Panc1 (cell line): ENCODE data around the gene SMTN. TPM values are rescaled to one million over a fixed set of nuclear protein-coding genes. Genes with fewer than 3 reads are reported as not detected.

Source experiments
- ATAC-seq: fragments of 200-7000 bp; cut with Tn5 transposase; 2 replicates; pipeline ENCODE4 v1.9.1; 2020; ENCODE audit warnings: mild to moderate bottlenecking, moderate library complexity
- BruUV-seq: library from RNA; stranded (reverse); fragments of 400-500 nt; replicated peaks from 2 replicates; lab custom pipeline; 2021; lab: Mats Ljungman, UMichigan
- CTCF ChIA-PET: fragments of 300-600 bp; sonication (Branson Sonifier 250); formaldehyde crosslinking; loops from one replicate; lab custom pipeline; 2022; ENCODE audit warnings: antibody characterized with exemption; lab: Charles Lee
- POLR2A ChIA-PET: fragments of 300-600 bp; sonication (Branson Sonifier 250); formaldehyde crosslinking; loops from one replicate; lab custom pipeline; 2022; ENCODE audit warnings: antibody characterized with exemption; lab: Charles Lee
- DNase-seq: peaks from one replicate; pipeline ENCODE4 v3.0.0-alpha.2; 2010; ENCODE audit warnings: low read depth, low spot score
- H3K27ac ChIP-seq: 2 replicates; pipeline ENCODE4 v1.5.1; 2011; ENCODE audit warnings: mild to moderate bottlenecking, low read length, inconsistent platforms
- H3K27me3 ChIP-seq: fragments of 200-500 bp; sonication (Bioruptor generic); 2 replicates; pipeline ENCODE4 v1.6.0; 2014; ENCODE audit warnings: low read length, inconsistent platforms; ENCODE audit not compliant: control insufficient read depth, insufficient read depth
- H3K36me3 ChIP-seq: fragments of 200-500 bp; sonication (Bioruptor generic); 2 replicates; pipeline ENCODE4 v1.5.1; 2014; ENCODE audit warnings: inconsistent platforms, mild to moderate bottlenecking, low read length, moderate library complexity; ENCODE audit not compliant: control insufficient read depth, insufficient read depth
- H3K4me1 ChIP-seq: 2 replicates; pipeline ENCODE4 v1.5.1; 2011; ENCODE audit warnings: inconsistent platforms, mild to moderate bottlenecking, low read length, moderate library complexity; ENCODE audit not compliant: control insufficient read depth, insufficient read depth
- H3K4me3 ChIP-seq, 2 experiments: 2 replicates each; pipeline ENCODE4 v1.5.1; 2011 to 2012; ENCODE audit warnings: low read depth in 2 of 2, low read length in 2 of 2, mild to moderate bottlenecking in 2 of 2, inconsistent platforms in 1 of 2, moderate library complexity in 1 of 2
- H3K9me3 ChIP-seq: fragments of 200-500 bp; sonication (Bioruptor generic); 2 replicates; pipeline ENCODE4 v1.5.1; 2014; ENCODE audit warnings: low read depth, mild to moderate bottlenecking, inconsistent platforms, low read length, moderate library complexity; ENCODE audit not compliant: control insufficient read depth, insufficient read depth
- CTCF ChIP-seq: fragments of 450-650 bp; IDR thresholded peaks from 2 replicates; pipeline ENCODE4 v1.5.1; 2017; ENCODE audit warnings: mild to moderate bottlenecking
- POLR2AphosphoS5 ChIP-seq: IDR thresholded peaks from 2 replicates; pipeline ENCODE4 v1.6.1; 2012; ENCODE audit warnings: mild to moderate bottlenecking, low read depth, low read length, moderate library complexity
- REST ChIP-seq, 2 experiments: IDR thresholded peaks; 2 replicates each; pipeline ENCODE4 v1.6.1; 2011 to 2012; ENCODE audit warnings: low read depth in 2 of 2, control low read depth in 1 of 2, low read length in 1 of 2, mild to moderate bottlenecking in 1 of 2, moderate library complexity in 1 of 2; ENCODE audit not compliant: insufficient read depth in 1 of 2
- SIN3A ChIP-seq: IDR thresholded peaks from 2 replicates; pipeline ENCODE4 v1.6.1; 2012; ENCODE audit warnings: low read depth, mild to moderate bottlenecking, low read length, moderate library complexity, borderline replicate concordance; ENCODE audit not compliant: insufficient read depth
- TCF7L2 ChIP-seq: IDR thresholded peaks from 2 replicates; pipeline ENCODE4 v1.6.1; 2011; ENCODE audit warnings: mild to moderate bottlenecking, low read depth, low read length, inconsistent platforms
- in situ Hi-C: cut with HindIII; loops from 2 replicates; pipeline ENCODE4 v1.10.0; 2016; ENCODE audit warnings: low sequenced_read_pairs, low pct_unique_long_range_greater_than_20kb
- intact Hi-C: fragments of 100-400 bp; cut with micrococcal nuclease; formaldehyde crosslinking; loops from one replicate; pipeline ENCODE4 v1.10.0; 2022; ENCODE audit not compliant: unreplicated experiment
- total RNA-seq: library from RNA; stranded (reverse); gene quantifications from one replicate; pipeline ENCODE4 v1.2.1, GENCODE V29; 2021; ENCODE audit not compliant: unreplicated experiment

Gene SMTN
- total RNA-seq, 1 experiment from 2014 or later: 71.7 TPM

- DNase-seq (no peak), ATAC-seq (no peak)
- Histone ChIP-seq H3K9me3 (no peaks in the 10 kb centered on the region), H3K36me3 (no peaks in the 10 kb centered on the region), H3K27me3 (no peaks in the 10 kb centered on the region), H3K4me3 (no peak overlapping the region), H3K4me1 (no peaks in the 10 kb centered on the region), H3K27ac (no peak overlapping the region)
- ChIA-PET POLR2A (no interaction called here), CTCF (interaction anchor here (1.1 kb wide), 1 partner anchor 46 kb away, joined by 3 read pairs; no protein-coding TSS in a partner anchor)
- no TSS peak for BruUV-seq
- in situ Hi-C loops (no loop called here), intact Hi-C loops (no loop called here)
- TF ChIP-seq POLR2AphosphoS5 (no peak), TCF7L2 (no peak), REST (IDR thresholded peaks at IDR 0.05; ENCODE audit: insufficient read depth in 1 of 2, low read depth in 2 of 2, low read length in 1 of 2) (no peak), SIN3A (no peak), CTCF (no peak)
Measured at GRCh38 chr22:31141551-31141950, 60.4 kb downstream of the SMTN start.

GRCh38 chr22:31142285-31142684, 61.2 kb downstream of the SMTN start:
- in situ Hi-C loops: no loop called here

GRCh38 chr22:31143038-31143437, 61.9 kb downstream of the SMTN start:
- POLR2A ChIA-PET: no interaction called here
- no peak for TF ChIP-seq SIN3A
- TF ChIP-seq REST (IDR thresholded peaks at IDR 0.05; ENCODE audit: insufficient read depth in 1 of 2, low read depth in 2 of 2, low read length in 1 of 2): no peak
- no peak for TF ChIP-seq POLR2AphosphoS5
- TF ChIP-seq CTCF: no peak
- no peak for TF ChIP-seq TCF7L2
- CTCF ChIA-PET: no interaction called here
- Histone ChIP-seq H3K27ac (no peak overlapping the region), H3K4me3 (no peak overlapping the region), H3K27me3 (no peaks in the 10 kb centered on the region), H3K36me3 (no peaks in the 10 kb centered on the region), H3K4me1 (no peaks in the 10 kb centered on the region), H3K9me3 (no peaks in the 10 kb centered on the region)
- ATAC-seq (no peak), DNase-seq (no peak)
- intact Hi-C loops: no loop called here
- BruUV-seq: no TSS peak
- in situ Hi-C loops: no loop called here

More at GRCh38 chr22:31142285-31142684, 61.2 kb downstream of the SMTN start:
- Histone ChIP-seq H3K36me3 (no peaks in the 10 kb centered on the region), H3K27me3 (no peaks in the 10 kb centered on the region), H3K4me1 (no peaks in the 10 kb centered on the region), H3K4me3 (no peak overlapping the region), H3K27ac (no peak overlapping the region), H3K9me3 (no peaks in the 10 kb centered on the region)
- TF ChIP-seq TCF7L2: no peak
- BruUV-seq: no TSS peak
- ChIA-PET POLR2A (no interaction called here), CTCF (no interaction called here)
- ATAC-seq: no peak
- DNase-seq: no peak
- intact Hi-C loops: no loop called here
